ENCODE results near the gene PTPRN2.

Gene PTPRN2

DNA sequence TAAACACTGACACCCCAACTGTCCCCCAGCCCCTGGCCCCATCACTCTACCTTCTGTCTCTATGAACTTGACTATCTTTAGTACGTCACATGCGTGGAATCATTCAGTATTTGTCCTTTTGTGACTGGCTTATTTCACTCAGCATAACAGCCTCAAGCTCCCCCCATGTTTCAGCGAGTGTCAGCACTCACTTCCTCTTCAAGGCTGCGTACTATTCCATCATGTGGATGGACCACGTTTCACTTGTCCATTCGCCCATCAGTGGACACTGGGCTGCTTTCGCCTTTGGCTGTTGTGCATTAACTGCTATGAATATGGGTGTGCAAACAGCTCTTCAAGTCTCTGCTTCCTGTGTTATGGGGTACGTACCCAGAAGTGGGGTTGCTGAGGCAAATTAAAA is 100.7 kb downstream of the PTPRN2 start:
- DNase-seq: no peak
- Mint-ChIP-seq H3K4me3 (no peak overlapping the region), H3K27me3 (ENCODE audit: low read depth, poor library complexity) (peaks cover 5% of the 10 kb centered on the region), H3K4me1 (peaks cover 5% of the 10 kb centered on the region), H3K9me3 (peaks cover 1% of the 10 kb centered on the region), H3K27ac (no peak overlapping the region), H3K36me3 (ENCODE audit: low read depth) (no peaks in the 10 kb centered on the region)
- TF ChIP-seq, protein P1, sequence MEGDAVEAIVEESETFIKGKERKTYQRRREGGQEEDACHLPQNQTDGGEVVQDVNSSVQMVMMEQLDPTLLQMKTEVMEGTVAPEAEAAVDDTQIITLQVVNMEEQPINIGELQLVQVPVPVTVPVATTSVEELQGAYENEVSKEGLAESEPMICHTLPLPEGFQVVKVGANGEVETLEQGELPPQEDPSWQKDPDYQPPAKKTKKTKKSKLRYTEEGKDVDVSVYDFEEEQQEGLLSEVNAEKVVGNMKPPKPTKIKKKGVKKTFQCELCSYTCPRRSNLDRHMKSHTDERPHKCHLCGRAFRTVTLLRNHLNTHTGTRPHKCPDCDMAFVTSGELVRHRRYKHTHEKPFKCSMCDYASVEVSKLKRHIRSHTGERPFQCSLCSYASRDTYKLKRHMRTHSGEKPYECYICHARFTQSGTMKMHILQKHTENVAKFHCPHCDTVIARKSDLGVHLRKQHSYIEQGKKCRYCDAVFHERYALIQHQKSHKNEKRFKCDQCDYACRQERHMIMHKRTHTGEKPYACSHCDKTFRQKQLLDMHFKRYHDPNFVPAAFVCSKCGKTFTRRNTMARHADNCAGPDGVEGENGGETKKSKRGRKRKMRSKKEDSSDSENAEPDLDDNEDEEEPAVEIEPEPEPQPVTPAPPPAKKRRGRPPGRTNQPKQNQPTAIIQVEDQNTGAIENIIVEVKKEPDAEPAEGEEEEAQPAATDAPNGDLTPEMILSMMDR (IDR thresholded peaks at IDR 0.05): no peak

DNA sequence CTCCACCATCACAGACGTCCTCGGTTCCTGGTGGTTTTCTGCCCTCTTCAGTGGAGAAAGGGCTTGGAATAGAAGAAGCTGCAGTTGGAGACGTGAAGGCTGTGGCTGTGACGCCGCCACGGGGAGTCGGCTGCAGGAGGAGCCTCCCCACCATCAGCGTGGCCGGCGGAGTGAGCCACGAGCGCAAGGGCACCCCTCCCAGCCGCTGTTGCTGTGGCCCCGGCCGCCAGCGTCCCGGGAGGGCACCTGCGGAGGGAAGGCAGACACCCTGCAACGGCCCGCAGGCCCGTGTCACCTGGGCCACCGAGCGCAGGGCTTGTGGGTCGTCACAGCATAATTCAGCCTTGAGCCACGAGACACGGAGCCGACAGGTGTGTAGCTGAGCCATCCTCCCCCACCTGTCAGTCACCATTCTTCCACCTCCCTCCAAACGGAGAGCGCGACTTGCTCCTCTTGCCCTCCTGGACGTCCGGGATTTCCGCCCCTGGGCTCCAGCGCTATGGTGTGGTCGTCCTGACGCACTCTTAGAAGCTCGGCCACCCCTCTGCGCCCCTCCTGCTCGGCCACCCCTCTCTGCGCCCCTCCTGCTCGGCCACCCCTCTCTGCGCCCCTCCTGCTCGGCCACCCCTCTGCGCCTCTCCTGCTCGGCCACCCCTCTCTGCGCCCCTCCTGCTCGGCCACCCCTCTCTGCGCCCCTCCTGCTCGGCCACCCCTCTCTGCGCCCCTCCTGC is 102.7 kb downstream of the PTPRN2 start:
- H3K4me3 Mint-ChIP-seq: no peak overlapping the region
- TF ChIP-seq, protein P1 (IDR thresholded peaks at IDR 0.05): no peak
- no peaks in the 10 kb centered on the region for H3K36me3 Mint-ChIP-seq (ENCODE audit: low read depth)
- peaks cover 2% of the 10 kb centered on the region for H3K27me3 Mint-ChIP-seq (ENCODE audit: low read depth, poor library complexity)
- no peak for DNase-seq
- H3K9me3 Mint-ChIP-seq: peaks cover 19% of the 10 kb centered on the region
- H3K27ac Mint-ChIP-seq: no peak overlapping the region
- peaks cover 5% of the 10 kb centered on the region for H3K4me1 Mint-ChIP-seq

DNA sequence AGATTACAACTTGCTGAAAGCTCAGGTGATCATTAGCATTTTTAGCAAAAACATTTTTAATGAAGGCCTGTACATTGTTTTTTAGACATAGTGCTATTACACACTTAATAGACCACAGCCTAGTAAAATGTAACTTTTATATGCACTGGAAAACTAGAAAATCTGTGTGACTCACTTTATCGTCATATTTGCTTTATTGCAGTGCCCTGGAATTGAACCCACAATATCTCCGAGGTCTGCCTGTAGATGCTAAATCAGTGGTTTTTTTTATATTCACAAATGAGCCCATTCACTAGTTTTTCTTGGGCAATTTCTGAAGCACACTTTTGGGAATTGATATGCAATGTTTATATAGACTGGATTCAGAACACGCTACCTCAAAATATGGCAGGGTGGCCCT is 105.1 kb downstream of the PTPRN2 start:
- H3K9me3 Mint-ChIP-seq: peaks cover 22% of the 10 kb centered on the region
- peaks cover 2% of the 10 kb centered on the region for H3K27me3 Mint-ChIP-seq (ENCODE audit: low read depth, poor library complexity)
- TF ChIP-seq, protein P1 (IDR thresholded peaks at IDR 0.05): no peak
- DNase-seq: no peak
- no peak overlapping the region for H3K27ac Mint-ChIP-seq
- peaks cover 1% of the 10 kb centered on the region for H3K4me1 Mint-ChIP-seq
- H3K4me3 Mint-ChIP-seq: no peak overlapping the region
- H3K36me3 Mint-ChIP-seq (ENCODE audit: low read depth): no peaks in the 10 kb centered on the region

DNA sequence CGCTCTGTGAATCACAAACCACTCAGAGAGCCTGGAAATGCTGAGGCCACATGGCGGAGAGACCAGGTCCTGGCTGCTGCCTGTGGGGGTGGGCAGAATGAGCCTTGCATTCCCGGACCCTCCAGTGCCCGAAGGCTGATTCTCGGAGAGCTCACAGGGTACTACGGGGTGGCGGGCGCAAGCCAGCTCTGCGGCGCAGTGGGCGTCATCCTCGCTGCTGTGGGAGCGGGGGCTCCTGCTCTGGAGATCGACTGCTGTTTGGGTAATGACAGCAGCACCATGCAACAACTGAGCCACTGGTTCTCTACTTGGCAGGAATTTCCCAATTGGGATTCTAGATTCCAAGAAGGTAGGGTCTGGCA is 108.0 kb downstream of the PTPRN2 start:
- Mint-ChIP-seq H3K4me1 (peaks cover 11% of the 10 kb centered on the region), H3K27ac (no peak overlapping the region), H3K4me3 (no peak overlapping the region), H3K36me3 (ENCODE audit: low read depth) (no peaks in the 10 kb centered on the region), H3K27me3 (ENCODE audit: low read depth, poor library complexity) (peaks cover 7% of the 10 kb centered on the region), H3K9me3 (peaks cover 22% of the 10 kb centered on the region)
- TF ChIP-seq, protein P1 (IDR thresholded peaks at IDR 0.05): no peak
- DNase-seq: no peak

DNA sequence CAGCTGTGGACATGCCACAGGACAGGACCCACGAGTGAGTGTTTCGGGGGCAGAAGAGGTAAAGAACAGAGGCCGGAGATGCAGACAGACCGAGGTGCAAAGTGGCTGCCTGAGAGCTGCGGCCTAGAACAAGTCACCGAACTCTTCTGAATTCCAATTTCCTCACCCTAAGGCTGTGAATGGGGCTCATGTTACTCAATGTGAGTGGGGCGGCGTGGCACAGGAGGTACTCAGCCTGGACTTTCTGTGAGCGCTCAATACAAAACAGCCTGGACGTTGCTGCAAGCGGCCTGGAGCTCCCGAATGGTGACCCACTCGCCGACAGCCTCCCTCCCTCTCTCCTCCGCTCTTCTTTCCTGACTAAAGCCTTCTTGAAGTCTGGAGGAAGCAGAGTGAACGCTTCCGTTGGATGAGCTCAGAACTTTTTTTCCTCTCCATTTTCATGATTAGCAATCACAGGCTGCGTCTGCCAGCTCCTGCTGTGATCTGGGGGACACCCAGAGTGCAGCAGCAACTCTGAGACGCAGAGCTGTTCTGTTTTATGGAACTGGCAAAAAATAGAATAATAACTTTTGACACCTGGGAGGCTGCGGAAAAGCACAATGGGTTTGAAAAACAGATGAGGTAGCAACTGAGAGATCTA is 108.5 kb downstream of the PTPRN2 start:
- Mint-ChIP-seq H3K27ac (no peak overlapping the region), H3K27me3 (ENCODE audit: low read depth, poor library complexity) (peaks cover 7% of the 10 kb centered on the region), H3K36me3 (ENCODE audit: low read depth) (no peaks in the 10 kb centered on the region), H3K4me1 (peaks cover 11% of the 10 kb centered on the region), H3K9me3 (peaks cover 22% of the 10 kb centered on the region), H3K4me3 (no peak overlapping the region)
- TF ChIP-seq, protein P1 (IDR thresholded peaks at IDR 0.05): no peak
- no peak for DNase-seq

DNA sequence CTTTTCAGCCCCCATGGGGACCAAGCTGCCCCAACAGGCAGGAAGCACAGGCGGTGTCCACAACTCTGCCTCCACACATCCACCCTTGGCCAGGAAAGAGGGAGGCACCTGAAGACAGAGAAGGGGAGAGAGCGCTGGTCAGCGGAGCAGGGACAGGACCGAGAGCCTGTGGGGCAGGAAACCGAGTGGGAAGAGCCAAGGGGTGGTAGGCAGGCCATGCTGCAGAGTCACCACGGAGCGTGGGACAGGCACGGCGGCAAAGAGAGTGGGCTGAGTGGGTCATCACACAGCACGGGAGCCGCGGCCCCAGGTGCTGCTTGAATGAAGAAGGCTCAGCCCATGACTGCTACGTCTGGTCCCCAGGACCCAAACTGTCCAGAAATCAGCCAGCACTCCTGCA is 109.8 kb downstream of the PTPRN2 start:
- no peaks in the 10 kb centered on the region for H3K36me3 Mint-ChIP-seq (ENCODE audit: low read depth)
- DNase-seq: no peak
- H3K4me1 Mint-ChIP-seq: peaks cover 23% of the 10 kb centered on the region
- no peak overlapping the region for H3K27ac Mint-ChIP-seq
- TF ChIP-seq, protein P1 (IDR thresholded peaks at IDR 0.05): no peak
- peaks cover 7% of the 10 kb centered on the region for H3K27me3 Mint-ChIP-seq (ENCODE audit: low read depth, poor library complexity)
- peaks cover 22% of the 10 kb centered on the region for H3K9me3 Mint-ChIP-seq
- H3K4me3 Mint-ChIP-seq: no peak overlapping the region

Measured in nephron progenitor cell (in vitro differentiated cells).